GM12891 (cell line): ENCODE data around the gene SPDYE18.
"Not testable (repeated sequence)": the region's sequence is repeated elsewhere in the genome, so short reads cannot be mapped to it uniquely, and the experiment has no call there.

Source experiments
- POLR2A ChIP-seq: IDR thresholded peaks from 2 replicates; pipeline ENCODE4 v1.6.1; 2011; ENCODE audit warnings: low read depth, low read length, control low read depth
- POLR2AphosphoS5 ChIP-seq: IDR thresholded peaks from 2 replicates; pipeline ENCODE4 v1.6.1; 2011; ENCODE audit warnings: low read depth, low read length, control low read depth
- TAF1 ChIP-seq: IDR thresholded peaks from 2 replicates; pipeline ENCODE4 v1.6.1; 2011; ENCODE audit warnings: low read depth, low read length, control low read depth

- not testable (repeated sequence) for TF ChIP-seq POLR2A, TAF1, POLR2AphosphoS5
These were observed 17.9 kb upstream of the SPDYE18 start for GRCh38 chr7:77080236-77080635.
